Mesothelial cell of epicardium (in vitro differentiated cells): Measurements from ENCODE around the gene TBX15. TPM values are rescaled to one million over a fixed set of nuclear protein-coding genes. Genes with fewer than 3 reads are reported as not detected.

Experiments
- DNase-seq, 2 experiments: peaks; one replicate each; pipeline ENCODE4 v3.0.0; 2021; ENCODE audit warnings: low spot score in 2 of 2; ENCODE audit not compliant: unreplicated experiment in 2 of 2
- H3K27ac Mint-ChIP-seq: 2 replicates; pipeline ENCODE4 v1.8.0; 2021; ENCODE audit warnings: mixed read lengths
- H3K27me3 Mint-ChIP-seq: 2 replicates; pipeline ENCODE4 v1.8.0; 2021; ENCODE audit warnings: low read depth, mixed read lengths
- H3K36me3 Mint-ChIP-seq: 2 replicates; pipeline ENCODE4 v1.8.0; 2021; ENCODE audit warnings: mixed read lengths
- H3K4me1 Mint-ChIP-seq: 2 replicates; pipeline ENCODE4 v1.8.0; 2021; ENCODE audit warnings: mixed read lengths
- H3K4me3 Mint-ChIP-seq: 2 replicates; pipeline ENCODE4 v1.8.0; 2021; ENCODE audit warnings: mild to moderate bottlenecking, moderate library complexity, mixed read lengths
- H3K9me3 Mint-ChIP-seq: 2 replicates; pipeline ENCODE4 v1.8.0; 2021; ENCODE audit warnings: mixed read lengths
- CTCF ChIP-seq: fragments of 200-600 bp; sonication (generic); IDR thresholded peaks from one replicate; pipeline ENCODE4 v1.5.0; 2021; ENCODE audit warnings: antibody characterized with exemption; ENCODE audit not compliant: unreplicated experiment
- total RNA-seq: library from RNA; stranded (reverse); gene quantifications from 3 replicates; pipeline ENCODE4 v1.2.1, GENCODE V29; 2021

Gene TBX15
- total RNA-seq, 1 donor from 2014 or later = not detected

GRCh38 chr1:118944133-118944532, 44.0 kb downstream of the TBX15 start:
- Mint-ChIP-seq H3K36me3 (no peaks in the 10 kb centered on the region), H3K27me3 (peaks cover 54% of the 10 kb centered on the region), H3K9me3 (no peaks in the 10 kb centered on the region), H3K4me1 (no peaks in the 10 kb centered on the region), H3K4me3 (no peak overlapping the region), H3K27ac (no peak overlapping the region)
- TF ChIP-seq CTCF = no peak
- no peak for DNase-seq

GRCh38 chr1:118940957-118941356, 47.2 kb downstream of the TBX15 start:
- H3K36me3 Mint-ChIP-seq = no peaks in the 10 kb centered on the region
- H3K27ac Mint-ChIP-seq = no peak overlapping the region
- no peak for TF ChIP-seq CTCF
- H3K4me3 Mint-ChIP-seq = no peak overlapping the region
- DNase-seq = no peak
- H3K27me3 Mint-ChIP-seq = peaks cover 66% of the 10 kb centered on the region
- no peaks in the 10 kb centered on the region for H3K9me3 Mint-ChIP-seq
- H3K4me1 Mint-ChIP-seq = no peaks in the 10 kb centered on the region

- H3K9me3 Mint-ChIP-seq = no peaks in the 10 kb centered on the region
- no peaks in the 10 kb centered on the region for H3K4me1 Mint-ChIP-seq
- H3K36me3 Mint-ChIP-seq = no peaks in the 10 kb centered on the region
- TF ChIP-seq CTCF = no peak
- no peak for DNase-seq
- H3K27me3 Mint-ChIP-seq = peaks cover 49% of the 10 kb centered on the region
- H3K4me3 Mint-ChIP-seq = no peak overlapping the region
- H3K27ac Mint-ChIP-seq = no peak overlapping the region
Measured at GRCh38 chr1:118937413-118938072, 50.6 kb downstream of the TBX15 start.

GRCh38 chr1:118934706-118935105, 53.4 kb downstream of the TBX15 start:
- no peaks in the 10 kb centered on the region for H3K4me1 Mint-ChIP-seq
- DNase-seq = no peak
- H3K4me3 Mint-ChIP-seq = no peak overlapping the region
- no peak overlapping the region for H3K27ac Mint-ChIP-seq
- no peak for TF ChIP-seq CTCF
- H3K9me3 Mint-ChIP-seq = no peaks in the 10 kb centered on the region
- H3K36me3 Mint-ChIP-seq = no peaks in the 10 kb centered on the region
- H3K27me3 Mint-ChIP-seq = peaks cover 42% of the 10 kb centered on the region

- no peak overlapping the region for H3K27ac Mint-ChIP-seq
Measured at GRCh38 chr1:118933051-118933781, 54.9 kb downstream of the TBX15 start.

More at GRCh38 chr1:118933051-118933781, 54.9 kb downstream of the TBX15 start:
- no peaks in the 10 kb centered on the region for H3K36me3 Mint-ChIP-seq
- no peak for TF ChIP-seq CTCF
- no peaks in the 10 kb centered on the region for H3K4me1 Mint-ChIP-seq
- peaks cover 41% of the 10 kb centered on the region for H3K27me3 Mint-ChIP-seq
- DNase-seq = no peak
- H3K4me3 Mint-ChIP-seq = no peak overlapping the region
- no peaks in the 10 kb centered on the region for H3K9me3 Mint-ChIP-seq
